T47D (cell line): Measurements from ENCODE around the gene HSFX4.
A peak's percentile ranks its signal among the peaks of the same experiment; 100 is the strongest.
"Not testable (repeated sequence)": the region's sequence is repeated elsewhere in the genome, so short reads cannot be mapped to it uniquely, and the experiment has no call there.

Experiments used
- DNase-seq, 2 experiments: peaks; one replicate each; pipeline versions ENCODE4 v3.0.0 to v3.0.0-alpha.2; 2011 to 2012; ENCODE audit warnings: low read depth in 1 of 2, low spot score in 1 of 2
- JUND ChIP-seq: IDR thresholded peaks from 2 replicates; pipeline ENCODE4 v1.6.1; 2012; ENCODE audit warnings: low read depth
- in situ Hi-C: cut with HindIII; loops from 2 replicates; pipeline ENCODE4 v1.10.0; 2016; ENCODE audit warnings: low sequenced_read_pairs, low pct_unique_long_range_greater_than_20kb

HSFX4 gene

GRCh38 chrX:149932150-149932549, 2.8 kb downstream of the HSFX4 start:
- DNase-seq, in situ Hi-C loops: not testable (repeated sequence)

DNA sequence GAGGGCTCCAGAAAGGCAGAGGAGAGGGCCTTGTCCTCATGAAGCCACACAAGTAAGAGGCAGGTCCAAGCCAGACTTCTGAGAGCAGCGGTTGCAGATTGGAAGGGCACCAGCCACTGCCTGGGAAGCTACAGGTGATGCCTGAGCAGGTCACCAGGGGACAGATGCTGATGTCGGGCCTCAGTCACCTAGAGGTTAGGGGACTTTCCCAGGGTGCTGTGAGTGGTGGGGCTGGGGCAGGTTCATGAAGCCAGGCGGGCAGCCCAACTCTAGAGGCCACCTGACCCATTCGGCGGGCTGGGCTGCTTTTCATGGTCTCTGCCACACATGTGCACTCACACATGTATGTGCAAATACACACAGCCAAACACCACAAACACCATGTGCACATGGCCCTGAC, 3.6 kb downstream of the HSFX4 start:
- DNase-seq, in situ Hi-C loops: not testable (repeated sequence)

DNA sequence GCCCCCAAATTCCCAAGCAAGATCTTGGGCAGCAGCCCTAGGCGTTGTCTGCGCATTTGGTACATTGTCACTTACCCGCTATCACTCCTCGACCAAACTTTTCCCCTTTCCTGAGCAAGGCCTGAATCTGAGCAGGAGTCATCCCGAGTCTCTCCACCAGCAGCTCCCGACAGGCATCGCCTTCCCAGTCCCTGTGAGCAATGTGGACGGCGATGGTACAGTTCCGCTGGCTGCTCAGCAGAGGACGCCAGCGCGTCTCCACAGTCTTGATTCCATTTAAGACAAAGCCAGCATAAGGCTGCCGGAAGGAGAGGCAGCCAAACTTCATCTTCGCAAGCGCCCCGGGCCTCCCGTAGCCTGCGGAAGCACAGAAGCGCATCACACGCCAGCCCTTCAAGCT, 4.2 kb downstream of the HSFX4 start:
- in situ Hi-C loops, DNase-seq: not testable (repeated sequence)

DNA sequence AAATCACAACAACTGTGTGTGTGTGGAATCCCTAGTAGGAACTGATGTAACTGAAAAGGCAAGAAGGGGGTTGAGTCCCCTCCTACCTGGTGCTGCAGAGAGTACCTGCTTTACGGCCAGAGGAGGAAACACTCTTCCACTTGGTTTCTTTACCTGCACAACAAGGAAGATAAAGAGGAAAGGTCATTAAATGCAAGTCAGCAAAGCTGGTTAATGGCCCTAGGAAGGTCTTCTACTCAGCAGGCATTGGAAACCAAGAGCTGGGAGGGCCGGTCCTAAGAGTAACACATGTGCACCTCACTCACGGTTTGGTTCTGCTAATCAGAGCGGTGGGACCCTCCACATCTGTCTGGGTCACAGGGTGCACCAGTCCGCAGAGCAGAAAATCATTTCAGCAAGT, 8.0 kb downstream of the HSFX4 start:
- DNase-seq, in situ Hi-C loops: not testable (repeated sequence)

DNA sequence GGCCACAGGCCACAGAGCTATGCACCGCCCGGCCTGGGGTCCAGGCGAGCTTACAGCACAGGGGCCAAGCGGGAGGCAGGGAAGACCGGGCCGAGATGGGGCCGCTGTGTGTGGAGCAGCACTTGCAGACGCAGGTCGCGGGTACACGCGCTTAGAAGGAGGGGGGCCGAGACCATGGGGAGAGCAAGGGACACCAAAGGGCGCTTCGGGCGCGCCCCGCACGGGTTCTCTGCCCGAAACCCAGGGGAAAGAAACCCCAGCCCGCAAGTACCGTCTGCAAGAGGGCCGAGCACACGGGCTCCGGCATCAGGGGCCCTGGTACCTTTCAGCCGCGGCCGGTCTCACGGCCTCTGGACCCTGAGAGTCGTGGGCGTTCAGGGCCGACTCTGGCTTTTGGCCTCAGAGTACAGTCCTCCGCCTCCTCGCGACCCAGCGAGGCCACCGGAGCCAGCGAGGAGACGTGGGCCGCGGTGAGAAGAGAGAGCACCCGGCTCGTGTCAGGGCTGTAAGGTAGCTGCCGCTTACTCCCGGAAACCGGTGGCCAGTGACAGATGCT, 8.6 kb downstream of the HSFX4 start:
- no peak for TF ChIP-seq JUND
- no peak for DNase-seq
- in situ Hi-C loops, result no loop called here

DNA sequence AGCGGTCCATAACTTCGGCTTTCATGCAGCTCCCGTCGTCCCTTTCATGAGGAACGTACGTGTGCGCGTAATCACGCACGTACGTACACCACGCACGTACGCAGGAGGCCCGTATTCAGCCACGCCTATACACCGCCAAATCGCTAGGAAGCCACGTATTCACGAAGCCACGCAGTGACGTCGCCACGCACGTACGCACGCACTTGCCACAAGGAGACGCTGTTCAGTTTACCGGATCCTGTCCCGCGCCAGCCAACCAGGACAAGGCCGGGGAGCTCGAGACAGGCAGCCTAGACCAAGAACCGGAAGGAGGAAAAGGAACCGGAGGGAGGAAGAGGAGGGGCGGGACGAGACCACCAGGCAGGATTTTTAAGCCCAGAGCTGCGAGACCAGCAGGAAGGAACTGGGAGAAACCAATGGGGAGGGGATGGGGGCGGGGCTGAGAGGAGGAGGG, 9.1 kb downstream of the HSFX4 start, which contains the start of gene EOLA2:
Gene EOLA2, minus strand, starts transcription at position 65 of the 454 bp plus-strand sequence. CDS start 4,617 bp downstream, outside the sequence.
- in situ Hi-C loops, result no loop called here
- peak; percentile 18 to 96 for DNase-seq
- TF ChIP-seq JUND, result no peak

GRCh38 chrX:149938881-149939654, 9.7 kb downstream of the HSFX4 start:
- DNase-seq, result peak; percentile 11 to 93
- in situ Hi-C loops, result no loop called here
- no peak for TF ChIP-seq JUND

DNA sequence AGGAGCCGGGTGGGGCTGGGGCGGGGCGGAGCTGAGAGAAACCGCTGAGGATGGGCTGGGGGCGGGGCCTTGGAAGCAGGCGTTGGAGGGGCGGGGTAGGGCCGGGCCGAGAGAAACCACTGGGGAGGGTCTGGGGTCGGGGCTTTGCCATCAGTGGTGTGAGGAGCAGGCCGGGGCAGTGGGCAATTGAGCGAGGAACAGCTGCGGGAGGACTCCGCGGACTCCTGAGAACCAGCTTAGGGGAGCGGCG, 10.2 kb downstream of the HSFX4 start:
- in situ Hi-C loops, result no loop called here
- DNase-seq, result no peak
- TF ChIP-seq JUND, result no peak

- no peak for TF ChIP-seq JUND
- in situ Hi-C loops, result no loop called here
- peak; percentile 41 to 94 for DNase-seq
These were observed 10.7 kb downstream of the HSFX4 start for GRCh38 chrX:149939905-149940673.

DNA sequence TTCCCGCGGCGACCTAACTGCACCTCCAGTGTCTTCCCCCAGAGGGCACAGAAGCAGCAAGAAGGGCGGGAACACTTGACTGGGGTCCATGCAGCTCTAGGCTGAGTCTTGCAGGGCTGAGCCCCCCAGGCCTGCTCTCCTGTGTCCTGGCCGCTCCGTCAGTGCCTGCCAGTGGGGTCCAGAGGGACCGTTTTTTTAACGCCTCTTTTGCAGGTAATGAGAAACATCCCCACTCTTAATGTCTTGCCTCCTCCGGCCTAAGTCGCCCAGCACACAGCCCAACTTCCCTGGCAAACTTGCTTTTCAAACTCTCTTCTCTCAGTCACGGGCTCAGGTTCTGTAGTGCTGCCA, 11.3 kb downstream of the HSFX4 start:
- in situ Hi-C loops, DNase-seq: not testable (repeated sequence)

DNA sequence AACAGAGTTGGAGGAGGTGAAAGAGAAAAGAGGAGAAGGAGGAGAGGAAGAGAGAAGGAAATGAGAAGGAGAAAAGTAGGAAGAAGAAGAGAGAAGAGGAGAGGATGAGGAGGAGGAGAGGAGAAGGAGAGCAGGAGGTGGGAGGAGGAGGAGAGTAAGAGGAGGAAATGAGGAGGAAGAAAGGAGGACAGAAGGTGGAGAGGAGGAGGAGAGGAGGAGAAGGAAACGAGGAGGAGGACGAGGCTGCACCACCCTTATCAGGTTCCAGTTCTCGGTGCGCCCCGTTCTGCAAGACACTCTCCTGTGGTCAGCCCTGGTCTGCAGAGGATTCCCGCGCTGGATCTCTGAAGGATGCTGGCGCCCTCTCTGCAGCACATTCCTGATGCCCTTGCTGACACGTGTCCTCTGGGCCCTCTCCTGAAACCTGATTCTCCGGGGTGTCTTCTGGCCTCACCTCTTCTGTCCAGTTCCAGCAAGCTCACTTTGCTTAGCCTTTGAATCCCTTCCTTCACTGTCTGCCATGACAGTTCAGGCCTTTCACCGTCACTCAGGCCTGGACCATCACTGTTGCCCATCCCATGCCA, 15.8 kb downstream of the HSFX4 start:
- DNase-seq, in situ Hi-C loops: not testable (repeated sequence)

GRCh38 chrX:149945820-149946219, 16.4 kb downstream of the HSFX4 start:
- DNase-seq, in situ Hi-C loops: not testable (repeated sequence)

DNA sequence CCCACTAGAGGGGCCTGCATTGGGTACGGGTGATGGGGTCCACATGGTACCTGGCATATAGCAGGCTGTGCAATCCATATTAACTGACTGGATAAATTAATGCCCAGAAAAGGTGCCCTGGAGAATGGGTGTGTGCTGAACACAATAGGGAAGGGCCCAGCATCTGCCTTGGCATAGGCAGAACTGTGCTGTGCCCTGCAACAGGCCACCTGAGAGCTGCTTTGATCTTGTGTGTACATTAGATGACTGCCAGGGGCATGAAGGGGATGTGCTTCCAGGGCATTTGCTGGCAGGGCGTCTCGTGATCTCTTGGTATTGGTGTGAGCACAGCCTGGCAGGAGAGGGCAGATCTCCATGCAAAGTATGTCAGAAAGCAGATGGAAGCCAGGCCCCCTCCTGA, 17.6 kb downstream of the HSFX4 start:
- DNase-seq, in situ Hi-C loops: not testable (repeated sequence)
